Measurements from ENCODE around the gene VTI1A.

Gene VTI1A

DNA sequence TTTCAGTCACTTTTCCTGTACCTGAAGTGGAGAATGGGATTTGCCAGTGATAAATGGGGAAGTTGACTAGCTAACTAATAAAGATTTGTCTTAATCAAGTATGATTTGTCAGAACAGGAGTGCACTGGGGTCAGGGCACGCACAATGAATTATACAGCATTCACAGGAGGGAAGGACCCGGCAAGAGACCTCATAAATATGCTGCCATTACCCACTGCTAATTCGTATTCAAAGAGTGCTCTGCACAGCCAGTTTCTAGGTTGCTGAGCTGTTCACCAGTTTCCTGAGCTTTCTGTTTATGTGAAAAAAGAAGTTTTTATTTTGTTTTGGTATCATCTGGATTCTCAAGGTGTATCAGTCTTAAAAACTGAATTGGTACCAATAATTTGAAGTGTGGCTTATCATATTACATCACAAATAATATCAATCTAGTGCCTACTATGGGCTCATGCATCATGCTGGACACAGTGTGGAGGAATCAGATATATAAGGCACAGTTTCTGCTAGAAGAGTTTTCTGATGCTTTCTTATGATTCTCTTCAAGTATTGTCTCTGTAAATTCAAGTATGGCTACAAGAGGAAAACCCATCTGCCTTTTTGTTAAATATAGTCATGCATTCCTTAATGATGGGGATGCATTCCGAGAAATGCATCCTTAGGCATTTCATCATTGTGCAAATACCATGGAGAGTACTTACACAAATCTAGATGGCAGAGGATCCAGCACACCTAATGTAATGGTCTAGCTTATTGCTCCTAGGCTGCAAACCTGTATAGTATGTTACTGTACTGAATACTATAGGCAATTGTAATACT, 202.2 kb downstream of the VTI1A start:
- DNase-seq: no peak

- no peak for DNase-seq
These were observed 202.8 kb downstream of the VTI1A start for GRCh38 chr10:112649822-112650152.

DNA sequence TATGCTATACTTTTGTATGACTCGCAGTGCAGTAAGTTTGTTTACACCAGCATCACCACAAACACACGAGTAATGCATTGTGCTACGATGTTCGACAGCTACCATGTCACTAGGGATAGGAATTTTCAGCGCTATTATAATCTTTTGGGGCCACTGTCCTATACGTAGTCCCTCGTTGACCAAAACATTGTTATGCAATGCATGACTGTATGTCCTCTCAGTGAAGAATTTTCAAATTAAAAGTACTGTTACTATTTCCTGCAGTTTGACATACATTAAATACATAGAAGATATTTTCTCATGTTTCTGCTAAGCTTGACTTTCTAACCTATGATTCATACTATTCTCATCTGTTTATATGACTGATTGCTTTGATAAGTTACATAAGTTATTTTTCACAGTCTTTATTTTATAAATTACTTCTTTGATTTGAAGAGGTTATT, 203.6 kb downstream of the VTI1A start:
- no peak for DNase-seq

GRCh38 chr10:112653215-112653614, 206.2 kb downstream of the VTI1A start:
- DNase-seq: no peak

DNA sequence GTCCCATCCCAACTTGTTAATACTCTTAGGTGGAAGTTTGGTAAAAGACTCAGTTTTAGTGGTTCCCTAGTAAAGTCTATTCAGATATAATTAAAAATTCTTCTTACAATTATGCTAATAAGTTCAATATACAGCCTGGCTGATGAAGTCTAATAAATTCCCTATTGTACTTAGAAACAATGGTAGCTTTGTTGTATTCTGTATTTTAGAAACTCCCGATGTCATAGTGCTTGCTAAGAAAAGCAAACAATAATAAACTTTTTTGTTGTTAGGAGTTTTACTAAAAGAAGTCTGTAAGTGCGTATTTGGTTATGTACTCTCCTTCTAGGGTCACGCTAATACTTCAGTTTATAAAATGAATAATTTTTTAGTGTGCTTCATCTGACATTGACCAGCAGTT, 206.8 kb downstream of the VTI1A start:
- no peak for DNase-seq

DNA sequence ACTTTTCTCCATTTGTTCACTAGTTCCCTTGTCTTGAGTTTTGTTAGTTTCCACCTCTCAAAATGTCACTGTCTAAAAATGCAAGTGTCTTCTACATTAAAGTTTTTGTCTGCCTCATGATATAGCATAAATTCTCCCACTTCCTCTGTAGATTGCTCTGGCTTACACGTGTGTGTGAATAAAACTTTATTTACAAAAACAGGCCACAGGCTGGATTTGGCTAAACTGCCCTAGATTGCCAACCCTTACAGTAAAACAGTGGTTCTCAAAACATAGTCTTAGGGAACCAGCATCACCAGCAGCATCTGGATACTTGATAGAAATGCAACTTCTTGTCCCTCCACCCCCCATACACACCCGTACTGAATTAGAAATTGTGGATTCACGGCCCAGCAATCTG, 207.8 kb downstream of the VTI1A start:
- DNase-seq: no peak

GRCh38 chr10:112655722-112656121, 208.7 kb downstream of the VTI1A start:
- DNase-seq: no peak

- no peak for DNase-seq
These were observed 211.4 kb downstream of the VTI1A start for GRCh38 chr10:112658465-112658864.

DNA sequence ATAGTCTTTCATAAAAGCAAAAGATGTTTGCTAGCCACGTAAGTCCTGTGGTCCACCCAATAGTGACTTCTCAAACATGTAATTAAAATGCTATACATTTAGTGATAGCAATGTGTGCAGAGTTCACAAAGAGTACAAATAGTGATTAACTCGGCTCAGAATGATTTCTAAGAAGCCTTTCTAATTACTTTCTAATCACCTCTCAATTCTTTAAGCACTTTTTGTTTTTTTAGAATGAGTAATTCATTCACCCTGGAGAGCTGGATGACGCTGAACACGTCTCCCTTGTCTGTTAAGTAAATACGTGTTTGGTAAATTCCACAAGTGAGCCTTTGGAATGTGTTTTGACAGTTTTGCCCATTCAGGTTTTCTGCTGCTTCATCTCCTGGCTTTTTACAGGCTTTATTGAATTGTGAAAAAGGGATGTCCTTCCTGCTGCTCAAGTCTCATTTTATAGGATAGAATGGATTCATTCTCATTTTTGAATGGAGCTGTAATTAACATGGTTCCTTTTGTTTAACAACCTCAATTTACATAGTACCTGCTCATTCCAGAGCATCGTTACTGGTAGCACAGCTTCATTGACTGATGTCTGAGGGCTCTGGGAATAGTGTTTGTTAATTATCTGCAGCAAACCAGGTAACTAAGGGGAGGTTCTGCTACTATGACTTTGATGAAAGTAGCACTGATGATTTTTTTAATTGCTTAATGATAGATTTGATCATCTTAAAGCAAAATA, 212.1 kb downstream of the VTI1A start:
- no peak for DNase-seq

GRCh38 chr10:112663234-112664125, 216.5 kb downstream of the VTI1A start:
- no peak for DNase-seq

- DNase-seq: no peak
These were observed 219.1 kb downstream of the VTI1A start for GRCh38 chr10:112666094-112666493.

DNA sequence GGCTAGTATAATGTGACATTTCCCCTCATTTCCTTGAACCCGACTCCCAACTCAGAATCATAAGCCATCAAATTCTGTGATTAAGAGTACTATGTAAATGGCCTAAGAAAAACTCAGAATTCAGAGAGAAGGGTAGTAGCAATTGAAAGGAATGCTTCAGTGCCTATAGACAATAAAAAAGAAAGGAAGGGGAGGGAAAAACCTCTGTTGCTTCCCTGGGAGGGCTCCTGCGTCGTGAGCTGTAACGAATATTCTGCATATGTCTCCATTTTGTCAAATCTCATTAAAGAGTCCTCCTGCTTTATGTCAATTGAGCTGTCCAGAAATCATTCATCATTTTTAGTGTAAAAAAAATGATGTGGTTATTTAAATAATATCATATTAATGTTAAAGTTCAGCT, 223.0 kb downstream of the VTI1A start:
- no peak for DNase-seq

DNA sequence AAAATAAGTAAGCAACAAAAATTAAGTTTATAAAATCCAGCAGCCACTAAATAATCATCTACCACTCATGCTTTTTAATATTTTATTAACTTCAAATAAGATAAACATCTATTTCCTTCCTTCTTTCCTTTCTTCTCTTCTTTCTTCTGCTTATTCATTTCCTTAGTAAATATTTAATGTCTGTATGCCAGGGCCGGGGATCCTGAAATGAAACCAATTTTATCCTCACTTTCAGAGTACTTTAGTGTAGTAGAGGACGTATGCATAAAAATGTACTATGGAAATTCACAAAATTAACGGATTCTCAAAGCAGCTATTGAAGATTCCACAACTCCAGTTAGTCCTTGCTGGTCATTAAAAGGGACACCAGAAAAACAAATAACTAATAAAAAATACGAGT, 224.7 kb downstream of the VTI1A start:
- no peak for DNase-seq

GRCh38 chr10:112672706-112673105, 225.7 kb downstream of the VTI1A start:
- DNase-seq: no peak

DNA sequence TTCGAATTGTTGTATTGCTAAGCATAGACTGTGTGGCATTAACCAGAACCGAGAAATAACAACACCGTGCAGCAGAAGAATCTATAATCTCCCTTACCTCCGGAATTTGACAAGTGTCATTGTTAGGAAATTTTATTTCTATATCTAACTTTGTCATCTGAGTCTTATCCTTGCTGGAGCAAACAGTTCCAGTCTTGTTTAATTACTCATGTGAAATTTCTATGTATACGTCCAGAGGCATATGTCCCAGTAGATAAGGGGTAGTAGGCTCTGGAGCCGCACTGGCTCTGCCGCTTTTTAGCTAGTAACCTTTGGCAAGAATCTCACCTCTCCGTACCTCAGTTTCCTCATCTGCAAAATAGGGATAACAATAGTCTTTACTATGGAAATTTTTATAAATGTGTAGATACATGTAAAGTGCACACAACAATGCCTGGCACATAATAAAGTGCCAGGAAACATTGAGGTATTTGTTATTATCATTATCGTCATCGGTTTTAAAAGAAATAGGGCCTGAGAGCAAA, 228.6 kb downstream of the VTI1A start:
- DNase-seq: no peak

- DNase-seq: no peak
These were observed 230.7 kb downstream of the VTI1A start for GRCh38 chr10:112677689-112678088.

DNA sequence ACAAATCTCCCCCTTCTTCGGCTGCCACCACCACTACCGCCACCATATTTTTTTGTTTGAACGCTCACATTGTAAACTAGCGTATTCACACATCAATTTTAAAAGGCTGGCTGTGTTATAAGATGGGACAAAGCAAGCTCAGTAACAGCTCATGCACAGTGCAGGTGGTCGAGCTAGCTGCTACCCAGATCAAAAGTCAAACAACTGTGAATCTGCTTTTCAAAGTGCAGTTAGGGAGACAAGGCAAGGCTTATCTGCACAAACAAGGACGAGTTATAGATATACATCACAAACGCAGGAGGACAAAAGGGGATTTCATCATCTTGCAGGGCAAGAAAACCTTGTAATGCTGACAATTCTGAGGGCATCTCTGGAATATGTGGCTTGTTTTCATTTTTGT, 231.6 kb downstream of the VTI1A start:
- DNase-seq: no peak

GRCh38 chr10:112678987-112679386, 232.0 kb downstream of the VTI1A start:
- DNase-seq: no peak

DNA sequence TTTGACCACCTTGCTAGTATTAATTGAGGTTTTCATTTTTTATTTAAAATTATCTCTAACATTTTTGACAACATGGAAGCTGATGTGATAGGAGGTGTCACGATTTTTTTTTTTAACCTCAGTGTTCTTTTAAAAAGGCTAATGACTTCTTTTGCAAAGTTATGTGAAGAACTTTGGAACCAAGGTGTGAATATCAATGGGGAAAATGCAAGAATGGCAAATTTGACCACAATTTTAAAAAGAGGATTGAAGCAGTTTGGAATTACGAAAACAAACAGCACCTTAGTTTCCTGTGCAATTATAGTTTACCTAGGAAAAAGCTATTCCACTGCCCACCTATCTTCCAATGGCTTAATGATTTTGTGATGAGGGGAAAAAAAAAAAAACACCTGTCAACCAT, 232.4 kb downstream of the VTI1A start:
- DNase-seq: no peak

- DNase-seq: no peak
These were observed 233.6 kb downstream of the VTI1A start for GRCh38 chr10:112680586-112680985.

DNA sequence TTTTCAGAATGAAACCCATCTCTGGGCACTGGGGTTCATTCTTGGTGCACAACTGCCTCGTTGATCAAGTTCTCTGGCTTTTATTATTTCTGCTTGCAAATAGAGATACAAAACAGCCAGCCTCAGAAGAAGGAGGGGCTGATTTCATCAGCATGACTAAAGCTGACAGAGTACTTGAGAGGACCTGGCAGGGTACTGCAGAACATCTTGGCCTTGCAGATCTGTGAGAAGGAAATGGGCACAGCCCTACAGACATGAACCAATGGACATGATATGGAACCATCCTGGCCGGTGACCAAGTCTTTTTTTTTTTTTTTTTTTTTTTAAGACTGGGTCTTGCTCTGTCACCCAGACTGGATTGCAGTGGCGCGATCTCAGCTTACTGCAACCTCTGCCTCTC, 240.6 kb downstream of the VTI1A start:
- DNase-seq: no peak

GRCh38 chr10:112689327-112690072, 242.5 kb downstream of the VTI1A start:
- no peak for DNase-seq

DNA sequence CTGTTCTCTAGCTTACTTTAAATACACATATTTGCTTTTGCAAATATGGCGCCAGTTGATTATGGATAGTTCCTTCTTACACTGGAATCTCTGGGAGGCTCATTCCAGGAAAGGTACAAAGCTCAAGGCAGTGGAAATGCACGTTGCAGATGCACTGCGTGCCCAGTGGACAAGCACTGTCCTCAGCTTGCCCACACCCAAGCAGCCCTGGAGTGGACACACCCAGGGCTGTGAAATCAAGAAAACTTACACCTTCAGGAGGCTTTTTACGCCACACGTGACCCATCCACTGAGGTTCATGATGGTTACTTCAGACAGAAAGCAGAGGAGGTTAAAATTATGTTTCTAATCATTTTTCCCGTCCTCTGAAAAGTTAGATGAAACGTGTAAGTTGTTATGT, 248.5 kb downstream of the VTI1A start:
- no peak for DNase-seq
